ENCODE data around the gene FBXO3. TPM values are rescaled to one million over a fixed set of nuclear protein-coding genes. Genes with fewer than 3 reads are reported as not detected.

The FBXO3 gene
- total RNA-seq, 1 experiment from 2014 or later, result 22.5 TPM

DNA sequence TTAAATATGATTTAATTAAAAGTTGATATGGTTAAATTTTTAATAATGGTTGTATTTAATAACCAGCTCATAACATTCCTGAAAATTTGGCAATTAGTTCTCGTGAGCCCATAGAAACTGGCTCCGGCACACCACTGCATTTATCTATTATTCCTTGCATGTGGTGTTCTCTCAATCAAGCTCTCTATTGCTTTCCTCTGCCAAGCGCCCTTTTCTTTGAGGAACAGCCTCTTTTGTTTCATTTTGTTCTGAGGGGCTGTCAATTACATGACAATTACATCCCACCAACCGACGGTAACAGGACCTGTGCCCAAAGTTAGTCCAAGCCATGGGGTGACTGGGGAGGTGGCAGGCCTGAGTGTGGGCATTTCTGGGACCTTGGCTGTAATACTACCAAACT, 81.8 kb downstream of the FBXO3 start:
- TF ChIP-seq EZH2 (IDR thresholded peaks at IDR 0.05; ENCODE audit: low read length, unreplicated experiment) (no peak), EZH2phosphoT487 (IDR thresholded peaks at IDR 0.05; ENCODE audit: borderline replicate concordance, low read length) (no peak)
- TF ChIP-seq, protein P1, sequence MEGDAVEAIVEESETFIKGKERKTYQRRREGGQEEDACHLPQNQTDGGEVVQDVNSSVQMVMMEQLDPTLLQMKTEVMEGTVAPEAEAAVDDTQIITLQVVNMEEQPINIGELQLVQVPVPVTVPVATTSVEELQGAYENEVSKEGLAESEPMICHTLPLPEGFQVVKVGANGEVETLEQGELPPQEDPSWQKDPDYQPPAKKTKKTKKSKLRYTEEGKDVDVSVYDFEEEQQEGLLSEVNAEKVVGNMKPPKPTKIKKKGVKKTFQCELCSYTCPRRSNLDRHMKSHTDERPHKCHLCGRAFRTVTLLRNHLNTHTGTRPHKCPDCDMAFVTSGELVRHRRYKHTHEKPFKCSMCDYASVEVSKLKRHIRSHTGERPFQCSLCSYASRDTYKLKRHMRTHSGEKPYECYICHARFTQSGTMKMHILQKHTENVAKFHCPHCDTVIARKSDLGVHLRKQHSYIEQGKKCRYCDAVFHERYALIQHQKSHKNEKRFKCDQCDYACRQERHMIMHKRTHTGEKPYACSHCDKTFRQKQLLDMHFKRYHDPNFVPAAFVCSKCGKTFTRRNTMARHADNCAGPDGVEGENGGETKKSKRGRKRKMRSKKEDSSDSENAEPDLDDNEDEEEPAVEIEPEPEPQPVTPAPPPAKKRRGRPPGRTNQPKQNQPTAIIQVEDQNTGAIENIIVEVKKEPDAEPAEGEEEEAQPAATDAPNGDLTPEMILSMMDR (conservative IDR thresholded peaks at IDR 0.05; ENCODE audit: low read depth, low read length), result no peak
- Histone ChIP-seq H3K4me1 (ENCODE audit: insufficient read depth, low read length) (peaks cover 70% of the 10 kb centered on the region), H3K9me2 (replicated peaks; ENCODE audit: low read length) (no peaks in the 10 kb centered on the region), H3K4me3 (ENCODE audit: low read length) (no peak overlapping the region), H3K9me3 (ENCODE audit: low read length) (no peaks in the 10 kb centered on the region), H3F3A (ENCODE audit: low read length, unreplicated experiment) (peaks cover 22% of the 10 kb centered on the region), H3K4me2 (ENCODE audit: low read length) (peak overlapping the region; percentile 77), H2AFZ (ENCODE audit: low read length) (no peak overlapping the region), H3K27me3 (ENCODE audit: low read length) (no peaks in the 10 kb centered on the region), H3K9ac (ENCODE audit: low read length) (peak overlapping the region; percentile 97), H3K27ac (ENCODE audit: low read length) (peak overlapping the region; percentile 100), H3K36me3 (ENCODE audit: low read depth, low read length) (no peaks in the 10 kb centered on the region), H3K79me2 (ENCODE audit: low read length) (no peaks in the 10 kb centered on the region), H4K20me1 (ENCODE audit: low read length) (no peaks in the 10 kb centered on the region)
- ChIA-PET CTCF (interaction anchor here (0.5 to 5.3 kb wide), 4 partner anchors 9 to 72 kb away, joined by 3 to 44 read pairs (median 6); partner anchors contain the start of gene C11orf91), POLR2A (ENCODE audit: unreplicated experiment) (interaction anchor here (0.6 to 3.5 kb wide), 8 partner anchors 9 to 241 kb away, joined by 3 to 45 read pairs (median 6); partner anchors contain the start of genes C11orf91 and CD59)
- ATAC-seq (no peak), DNase-seq (no peak)
- intact Hi-C loops (cut with micrococcal nuclease), result loop anchor here (10.0 kb wide), 1 partner anchor 112 kb away; no protein-coding TSS in a partner anchor
- TSS peak; percentile 44 for BruUV-seq (replicated peaks)

DNA sequence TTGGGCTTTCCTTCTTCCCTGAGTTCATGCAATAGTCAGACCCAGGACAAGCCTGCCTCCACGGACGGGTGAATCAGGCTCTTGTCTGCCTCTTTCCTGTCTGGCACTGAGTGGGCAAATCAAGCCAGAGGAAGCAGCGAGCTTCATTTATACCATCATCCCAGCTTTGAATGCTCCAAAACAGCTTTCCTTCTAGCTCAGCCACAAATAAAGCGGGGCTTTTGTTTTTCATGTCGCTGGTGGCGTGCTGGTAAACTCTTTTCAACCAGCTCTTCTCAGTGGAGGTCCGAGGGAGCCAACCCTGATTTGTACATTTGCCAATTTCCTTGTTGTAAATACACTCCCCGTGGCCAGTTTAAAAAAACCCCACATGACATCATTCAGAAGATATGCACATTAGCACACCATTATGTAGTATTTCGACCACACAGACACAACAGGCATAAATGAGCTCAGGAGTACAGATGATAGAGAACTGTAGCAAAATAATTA, 82.3 kb downstream of the FBXO3 start:
- TF ChIP-seq, protein P1 (conservative IDR thresholded peaks at IDR 0.05; ENCODE audit: low read depth, low read length), result no peak
- TF ChIP-seq EZH2 (IDR thresholded peaks at IDR 0.05; ENCODE audit: low read length, unreplicated experiment), result no peak
- no peak for TF ChIP-seq EZH2phosphoT487 (IDR thresholded peaks at IDR 0.05; ENCODE audit: borderline replicate concordance, low read length)
- intact Hi-C loops (cut with micrococcal nuclease), result loop anchor here (10.0 kb wide), 1 partner anchor 113 kb away; no protein-coding TSS in a partner anchor
- Histone ChIP-seq H3K9me3 (ENCODE audit: low read length) (no peaks in the 10 kb centered on the region), H3K9me2 (replicated peaks; ENCODE audit: low read length) (no peaks in the 10 kb centered on the region), H4K20me1 (ENCODE audit: low read length) (no peaks in the 10 kb centered on the region), H3K4me2 (ENCODE audit: low read length) (peak overlapping the region; percentile 77), H3F3A (ENCODE audit: low read length, unreplicated experiment) (peaks cover 22% of the 10 kb centered on the region), H3K4me3 (ENCODE audit: low read length) (peak overlapping the region; percentile 24; the same call in 1 of the 2 replicates), H3K36me3 (ENCODE audit: low read depth, low read length) (no peaks in the 10 kb centered on the region), H3K9ac (ENCODE audit: low read length) (peak overlapping the region; percentile 97), H3K4me1 (ENCODE audit: insufficient read depth, low read length) (peaks cover 68% of the 10 kb centered on the region), H3K27ac (ENCODE audit: low read length) (peak overlapping the region; percentile 100), H3K27me3 (ENCODE audit: low read length) (no peaks in the 10 kb centered on the region), H3K79me2 (ENCODE audit: low read length) (no peaks in the 10 kb centered on the region), H2AFZ (ENCODE audit: low read length) (no peak overlapping the region)
- DNase-seq (peak; percentile 96), ATAC-seq (peak; percentile 14)
- ChIA-PET POLR2A (ENCODE audit: unreplicated experiment) (interaction anchor here (0.6 to 3.5 kb wide), 8 partner anchors 10 to 50 kb away, joined by 3 to 45 read pairs (median 8); partner anchors contain the start of genes C11orf91 and CD59), CTCF (interaction anchor here (0.5 to 5.3 kb wide), 4 partner anchors 9 to 71 kb away, joined by 3 to 44 read pairs (median 6); partner anchors contain the start of gene C11orf91)
- BruUV-seq (replicated peaks), result no TSS peak
